Stimulated activated CD8-positive, alpha-beta memory T cell treated with anti-CD3 and anti-CD28 coated beads, Interleukin-7, amount 100 ng/mL, for 4 hours (primary cell): Measurements from ENCODE around the gene PLAC9.

Source experiments
- DNase-seq, 2 donors: peaks; one replicate each; pipeline ENCODE4 v3.0.0-alpha.2; 2020; ENCODE audit warnings: low read depth in 2 of 2

Gene PLAC9

GRCh38 chr10:80160361-80161320, 28.1 kb downstream of the PLAC9 start:
- DNase-seq, result no peak

GRCh38 chr10:80161321-80162083, 29.0 kb downstream of the PLAC9 start:
- DNase-seq, result no peak

GRCh38 chr10:80163741-80164341, 31.3 kb downstream of the PLAC9 start:
- DNase-seq, result no peak

- DNase-seq, result no peak
Measured at GRCh38 chr10:80164596-80164995, 32.1 kb downstream of the PLAC9 start.

- DNase-seq, result no peak
Measured at GRCh38 chr10:80165173-80165572, 32.6 kb downstream of the PLAC9 start.

- no peak for DNase-seq
Measured at GRCh38 chr10:80166581-80167470, 34.3 kb downstream of the PLAC9 start.

- DNase-seq, result no peak
Measured at GRCh38 chr10:80167471-80168161, 35.1 kb downstream of the PLAC9 start.

- DNase-seq, result no peak
Measured at GRCh38 chr10:80168162-80168511, 35.6 kb downstream of the PLAC9 start.

GRCh38 chr10:80168679-80169380, 36.3 kb downstream of the PLAC9 start:
- no peak for DNase-seq

- DNase-seq, result no peak
Measured at GRCh38 chr10:80170026-80170425, 37.5 kb downstream of the PLAC9 start.

- DNase-seq, result no peak
Measured at GRCh38 chr10:80170641-80171040, 38.1 kb downstream of the PLAC9 start.

- no peak for DNase-seq
Measured at GRCh38 chr10:80171248-80171660, 38.7 kb downstream of the PLAC9 start.

- no peak for DNase-seq
Measured at GRCh38 chr10:80172896-80173295, 40.4 kb downstream of the PLAC9 start.

GRCh38 chr10:80173466-80173865, 40.9 kb downstream of the PLAC9 start:
- DNase-seq, result no peak

GRCh38 chr10:80174641-80175395, 42.3 kb downstream of the PLAC9 start:
- no peak for DNase-seq

GRCh38 chr10:80176526-80176925, 44.0 kb downstream of the PLAC9 start:
- DNase-seq, result no peak

GRCh38 chr10:80177781-80178636, 45.5 kb downstream of the PLAC9 start:
- no peak for DNase-seq

GRCh38 chr10:80182986-80183385, 50.5 kb downstream of the PLAC9 start:
- no peak for DNase-seq
